AG20443 (cell line): ENCODE measurements around the gene TNFRSF6B.
"Not testable (repeated sequence)": the region's sequence is repeated elsewhere in the genome, so short reads cannot be mapped to it uniquely, and the experiment has no call there.

ENCODE experiments used
- DNase-seq: peaks from one replicate; pipeline ENCODE4 v3.0.0; 2012; ENCODE audit warnings: low spot score, mixed read lengths

The TNFRSF6B gene

GRCh38 chr20:63708301-63709148 is 12.1 kb downstream of the TNFRSF6B start:
- peak; percentile 24 for DNase-seq

GRCh38 chr20:63709149-63709527 is 12.7 kb downstream of the TNFRSF6B start:
- DNase-seq, result no peak

DNA sequence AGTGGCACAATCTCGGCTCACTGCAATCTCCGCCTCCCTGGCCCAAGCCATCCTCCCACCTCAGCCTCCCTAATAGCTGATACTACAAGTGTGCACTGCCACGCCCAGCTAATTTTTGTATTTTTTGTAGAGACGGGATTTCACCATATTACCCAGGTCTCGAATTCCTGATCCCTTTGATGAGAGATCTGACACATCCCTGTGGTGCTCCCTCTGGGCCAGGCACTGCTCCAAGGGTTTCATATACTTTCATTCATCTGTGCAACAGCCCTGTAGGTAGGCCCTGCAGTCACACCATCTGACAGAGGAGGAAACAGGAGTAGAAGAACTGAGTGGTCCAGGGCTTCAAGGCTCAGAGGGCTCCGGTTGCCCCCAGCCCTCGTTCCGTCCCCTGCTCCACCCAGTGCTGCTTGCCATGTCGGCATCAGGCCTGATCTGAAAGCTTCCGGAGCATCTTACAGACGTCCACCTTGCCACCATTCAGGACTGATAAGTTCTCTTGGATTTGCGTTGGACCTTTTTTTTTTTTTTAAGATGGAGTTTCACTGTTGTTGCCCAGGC is 14.7 kb downstream of the TNFRSF6B start:
- no peak for DNase-seq

GRCh38 chr20:63712191-63712590 is 15.7 kb downstream of the TNFRSF6B start:
- no peak for DNase-seq

DNA sequence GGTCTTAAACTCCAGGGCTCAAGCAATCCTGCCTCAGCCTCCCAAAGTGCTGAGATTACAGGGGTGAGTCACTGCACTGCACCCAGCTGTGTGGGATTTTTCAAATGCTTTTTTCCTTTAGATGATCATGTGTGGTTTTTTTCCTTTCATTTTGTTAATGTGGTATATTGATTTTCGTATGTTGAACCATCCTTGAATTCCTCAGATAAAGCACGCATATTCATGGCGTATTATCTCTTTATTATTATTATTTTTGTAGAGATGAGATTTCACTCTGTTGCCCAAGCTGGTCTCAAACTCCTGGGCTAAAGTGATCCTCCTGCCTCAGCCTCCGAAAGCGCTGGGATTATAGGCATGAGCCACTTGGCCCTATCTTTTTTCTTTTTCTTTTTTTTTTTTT is 18.4 kb downstream of the TNFRSF6B start:
- DNase-seq, result no peak

DNA sequence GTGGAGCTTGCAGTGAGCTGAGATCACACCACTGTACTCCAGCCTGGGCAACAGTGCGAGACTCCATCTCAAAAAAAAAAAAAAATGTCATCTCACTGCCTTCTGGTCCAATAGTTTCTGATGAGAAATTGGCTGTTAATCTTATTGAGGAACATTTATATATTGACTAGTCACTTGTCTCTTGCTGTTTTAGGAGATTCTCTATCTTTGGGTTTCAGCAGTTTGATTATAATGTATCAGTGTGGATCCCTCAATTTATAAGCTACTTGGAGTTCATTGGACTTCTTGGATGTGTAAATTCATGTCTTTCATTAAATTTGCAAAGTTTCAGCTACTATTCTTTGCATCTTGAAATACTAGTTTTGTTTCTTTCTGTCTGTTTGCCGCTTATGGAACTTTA is 22.5 kb downstream of the TNFRSF6B start:
- DNase-seq, result no peak

GRCh38 chr20:63722967-63723622 is 26.6 kb downstream of the TNFRSF6B start:
- not testable (repeated sequence) for DNase-seq

GRCh38 chr20:63730189-63730733 is 33.8 kb downstream of the TNFRSF6B start:
- DNase-seq, result not testable (repeated sequence)

DNA sequence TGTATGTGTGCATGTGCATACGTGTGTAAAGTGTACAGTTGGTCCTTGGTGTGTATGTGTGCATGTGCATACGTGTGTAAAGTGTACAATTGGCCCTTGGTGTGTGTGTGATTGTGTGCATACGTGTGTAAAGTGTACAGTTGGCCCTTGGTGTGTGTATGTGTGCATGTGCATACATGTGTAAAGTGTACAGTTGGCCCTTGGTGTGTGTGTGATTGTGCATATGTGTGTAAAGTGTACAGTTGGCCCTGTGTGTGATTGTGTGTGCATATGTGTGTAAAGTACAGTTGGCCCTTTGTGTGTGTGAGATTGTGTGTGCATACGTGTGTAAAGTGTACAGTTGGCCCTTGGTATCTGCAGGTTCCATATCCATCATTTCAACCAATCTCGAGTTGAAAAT is 35.0 kb downstream of the TNFRSF6B start:
- DNase-seq, result no peak

DNA sequence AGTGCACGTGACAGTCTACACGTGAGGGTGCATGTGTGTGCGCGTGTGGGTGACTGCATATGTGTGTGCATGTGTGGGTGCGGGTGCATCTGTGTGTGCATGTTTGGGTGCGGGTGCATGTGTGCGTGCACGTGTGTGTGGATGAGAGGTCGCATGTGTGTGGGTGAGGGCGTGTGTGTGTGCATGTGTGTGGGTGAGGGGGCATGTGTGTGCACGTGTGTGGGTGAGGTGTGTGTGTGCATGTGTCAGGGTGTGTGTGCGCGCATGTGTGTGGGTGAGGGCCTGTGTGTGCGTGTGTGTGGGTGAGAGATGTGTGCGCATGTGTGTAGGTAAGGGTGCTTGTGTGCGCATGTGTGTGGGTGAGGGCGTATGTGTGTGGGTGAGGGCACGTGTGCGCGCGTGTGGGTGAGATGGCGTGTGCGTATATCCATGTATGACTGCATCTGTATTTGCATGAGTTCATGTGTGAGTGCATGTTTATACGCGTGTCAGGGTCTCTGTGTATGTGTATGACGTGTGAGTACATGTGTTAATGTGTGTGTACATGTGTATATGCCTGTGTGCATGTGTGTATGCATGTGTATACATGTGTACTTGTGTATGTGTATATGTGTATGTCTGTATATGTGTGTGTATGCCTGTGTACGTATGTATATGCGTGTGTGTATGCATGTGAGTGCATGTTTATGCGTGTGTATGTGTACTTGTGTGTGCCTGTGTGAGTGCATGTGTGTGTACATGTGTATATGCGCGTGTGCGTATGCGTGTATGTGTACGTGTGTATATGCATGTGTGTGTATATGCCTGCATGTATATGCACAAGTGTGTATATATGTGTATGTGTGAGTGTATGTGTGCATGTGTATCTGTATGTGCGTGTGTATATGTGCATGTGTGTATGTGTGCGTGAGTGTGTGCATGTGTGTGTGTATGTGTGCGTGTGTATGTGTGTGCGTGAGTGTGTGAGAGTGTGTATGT is 36.0 kb downstream of the TNFRSF6B start:
- no peak for DNase-seq

DNA sequence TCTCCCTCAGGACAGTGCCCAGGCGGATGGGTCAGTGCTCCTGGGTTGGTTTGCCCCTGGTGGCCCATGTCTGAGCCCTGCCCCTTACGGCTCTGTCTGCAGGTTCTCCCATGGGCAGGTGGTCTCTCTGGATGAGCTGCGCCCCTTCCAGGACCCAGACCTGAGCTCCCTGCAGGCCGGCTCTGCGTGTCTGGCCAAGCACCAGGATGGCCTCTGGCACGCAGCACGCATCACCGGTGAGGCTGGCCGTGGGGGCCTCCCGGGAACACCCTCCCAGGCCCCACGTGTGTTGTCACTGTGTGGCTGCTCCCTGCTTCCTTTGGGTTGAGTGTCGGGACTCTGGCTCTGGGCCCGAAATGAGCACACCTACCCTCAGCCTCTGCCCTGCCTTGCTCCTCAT is 36.7 kb downstream of the TNFRSF6B start:
- no peak for DNase-seq

GRCh38 chr20:63733579-63734081 is 37.2 kb downstream of the TNFRSF6B start:
- no peak for DNase-seq

- DNase-seq, result no peak
Observed at GRCh38 chr20:63734111-63734945, 37.9 kb downstream of the TNFRSF6B start.

- DNase-seq, result no peak
Observed at GRCh38 chr20:63734946-63735858, 38.8 kb downstream of the TNFRSF6B start.

DNA sequence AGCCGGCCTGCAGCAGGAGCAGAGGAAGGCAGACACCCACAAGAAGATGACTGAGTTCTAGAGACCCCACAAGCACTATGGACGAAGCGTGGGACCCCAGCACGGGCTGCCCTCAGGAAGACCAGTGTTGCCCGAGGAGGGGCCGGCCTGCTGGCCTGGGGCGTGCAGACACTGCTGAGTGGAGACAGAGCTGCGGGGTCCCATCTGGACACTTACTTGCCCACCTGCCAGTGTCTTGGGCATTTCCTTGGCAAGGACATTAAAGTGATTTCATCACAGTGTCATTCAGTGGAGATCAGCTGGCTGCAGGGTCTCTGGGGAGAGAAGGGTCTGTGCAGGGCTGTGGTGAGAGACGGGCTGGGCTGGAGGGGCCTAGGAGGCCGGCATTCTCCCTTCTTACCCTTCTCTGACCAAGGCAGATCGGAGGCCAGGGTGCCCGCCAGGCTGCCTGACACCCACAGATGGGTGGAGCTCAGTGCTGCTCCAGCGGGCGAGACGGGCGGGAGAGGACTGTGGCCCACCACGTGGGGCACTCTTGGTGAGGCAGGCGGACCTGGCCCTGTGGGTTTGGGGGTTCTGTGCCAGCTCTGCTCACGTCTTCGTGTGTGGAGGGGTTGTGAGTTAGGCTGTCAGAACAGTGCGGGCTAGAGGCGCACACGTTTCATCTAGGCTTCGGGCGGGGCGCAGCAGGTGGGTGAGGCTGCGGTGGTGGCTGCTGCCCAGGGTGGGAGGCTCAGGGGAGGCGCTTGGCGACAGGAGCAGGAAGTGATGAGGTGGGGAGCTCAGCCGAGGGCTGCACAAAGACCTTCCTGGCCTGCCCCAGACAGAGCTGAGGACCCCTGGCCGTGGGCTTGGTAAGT is 39.6 kb downstream of the TNFRSF6B start, which contains the start of gene LIME1:
TSS of gene LIME1 (plus strand) at position 806 of the 860 bp plus-strand sequence. CDS start 886 bp downstream, outside the sequence.
- no peak for DNase-seq

DNA sequence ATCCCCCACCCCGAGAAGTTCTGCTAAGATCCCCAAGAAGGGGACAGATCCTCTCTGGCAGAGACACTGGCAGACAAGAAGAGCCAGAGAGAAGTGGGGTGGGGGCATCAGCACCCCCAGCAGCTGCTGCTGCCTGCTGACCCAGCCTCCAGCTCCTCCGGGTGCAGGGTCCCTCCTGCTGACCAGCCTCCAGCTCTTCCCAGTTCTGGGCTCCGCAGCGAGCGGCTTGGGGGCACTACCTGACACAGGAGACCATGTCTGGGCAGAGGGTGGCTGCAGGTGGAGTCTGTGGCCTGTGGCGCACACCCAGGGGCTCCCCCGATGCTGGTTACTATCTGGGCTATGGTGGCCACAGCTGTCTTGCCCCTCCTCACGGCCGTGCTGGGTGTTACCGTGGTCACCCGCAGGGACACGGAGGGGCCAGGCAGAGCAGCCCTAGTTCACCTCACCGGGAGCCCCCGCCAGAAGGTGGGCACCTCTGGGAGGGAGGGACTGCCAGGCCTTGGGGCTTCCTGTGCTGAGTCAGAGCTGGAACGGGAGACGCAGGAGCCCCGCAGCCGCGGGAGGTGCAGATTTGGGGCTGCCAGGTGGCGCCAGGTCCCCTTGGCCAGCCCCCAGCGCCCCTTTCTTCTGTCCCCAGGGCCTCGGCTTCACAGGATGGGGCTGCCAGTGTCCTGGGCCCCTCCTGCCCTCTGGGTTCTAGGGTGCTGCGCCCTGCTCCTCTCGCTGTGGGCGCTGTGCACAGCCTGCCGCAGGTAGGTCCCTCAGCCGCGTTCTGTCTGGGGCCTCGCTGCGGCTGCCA is 40.6 kb downstream of the TNFRSF6B start:
- DNase-seq, result no peak

DNA sequence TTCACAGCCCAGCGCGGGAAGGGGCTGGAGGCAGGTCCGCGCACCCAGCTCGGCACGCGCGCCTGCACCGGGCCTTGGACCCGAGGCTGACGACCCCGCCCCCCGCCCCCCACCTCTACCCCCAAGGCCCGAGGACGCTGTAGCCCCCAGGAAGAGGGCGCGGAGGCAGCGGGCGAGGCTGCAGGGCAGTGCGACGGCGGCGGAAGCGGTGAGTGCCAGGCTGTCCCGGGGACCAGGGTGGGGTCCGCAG is 41.2 kb downstream of the TNFRSF6B start:
- DNase-seq, result no peak
